H9 (cell line): ENCODE results near the gene NDUFS6. TPM values are rescaled to one million over a fixed set of nuclear protein-coding genes. Genes with fewer than 3 reads are reported as not detected.

ENCODE experiments used
- DNase-seq: peaks from one replicate; pipeline ENCODE4 v3.0.0-alpha.2; 2017
- H2AFZ ChIP-seq: one replicate; pipeline ENCODE4 v1.6.1; 2013; ENCODE audit warnings: mild to moderate bottlenecking, low read length, control low read depth, moderate library complexity
- H2AK5ac ChIP-seq: 2 replicates; pipeline ENCODE4 v1.6.1; 2013; ENCODE audit warnings: low read length, control low read depth, mixed read lengths; ENCODE audit not compliant: insufficient read length
- H2BK120ac ChIP-seq: one replicate; pipeline ENCODE4 v1.6.1; 2013; ENCODE audit warnings: low read depth, mild to moderate bottlenecking, low read length, control low read depth, inconsistent platforms; ENCODE audit not compliant: poor library complexity, severe bottlenecking
- H2BK12ac ChIP-seq: 2 replicates; pipeline ENCODE4 v1.6.1; 2013; ENCODE audit warnings: low read length, control low read depth, mixed read lengths, low read depth; ENCODE audit not compliant: insufficient read length
- H2BK15ac ChIP-seq: 2 replicates; pipeline ENCODE4 v1.6.1; 2013; ENCODE audit warnings: low read depth, low read length, control low read depth
- H2BK20ac ChIP-seq: one replicate; pipeline ENCODE4 v1.6.1; 2013; ENCODE audit warnings: low read depth, mild to moderate bottlenecking, low read length, control low read depth, inconsistent platforms; ENCODE audit not compliant: poor library complexity, severe bottlenecking
- H2BK5ac ChIP-seq: 2 replicates; pipeline ENCODE4 v1.6.1; 2013; ENCODE audit warnings: low read length, control low read depth, mixed read lengths; ENCODE audit not compliant: insufficient read length
- H3K14ac ChIP-seq: 2 replicates; pipeline ENCODE4 v1.6.1; 2013; ENCODE audit warnings: low read length, control low read depth; ENCODE audit not compliant: insufficient read depth
- H3K18ac ChIP-seq: 2 replicates; pipeline ENCODE4 v1.6.1; 2013; ENCODE audit warnings: low read depth, mild to moderate bottlenecking, mixed read lengths, low read length, control low read depth; ENCODE audit not compliant: insufficient read length
- H3K23ac ChIP-seq: 2 replicates; pipeline ENCODE4 v1.6.1; 2013; ENCODE audit warnings: low read length, control low read depth, mixed read lengths, low read depth; ENCODE audit not compliant: insufficient read length
- H3K23me2 ChIP-seq: 2 replicates; pipeline ENCODE4 v1.6.1; 2013; ENCODE audit warnings: low read depth, mild to moderate bottlenecking, mixed read lengths, low read length, control low read depth; ENCODE audit not compliant: insufficient read length, poor library complexity, severe bottlenecking
- H3K27ac ChIP-seq: 2 replicates; pipeline ENCODE4 v1.5.1; 2013; ENCODE audit warnings: low read length, control low read depth, mixed read lengths, low read depth; ENCODE audit not compliant: insufficient read length
- H3K27me3 ChIP-seq: 2 replicates; pipeline ENCODE4 v1.6.1; 2013; ENCODE audit warnings: low read length, control low read depth, inconsistent platforms; ENCODE audit not compliant: insufficient read depth
- H3K4ac ChIP-seq: 2 replicates; pipeline ENCODE4 v1.6.1; 2013; ENCODE audit warnings: low read depth, mild to moderate bottlenecking, control low read depth, inconsistent platforms, low read length, moderate library complexity
- H3K4me1 ChIP-seq: 2 replicates; pipeline ENCODE4 v1.6.1; 2013; ENCODE audit warnings: low read length, control low read depth, inconsistent platforms; ENCODE audit not compliant: insufficient read depth
- H3K4me2 ChIP-seq: 2 replicates; pipeline ENCODE4 v1.6.1; 2013; ENCODE audit warnings: low read length, control low read depth, mixed read lengths; ENCODE audit not compliant: insufficient read length, insufficient read depth
- H3K56ac ChIP-seq: 2 replicates; pipeline ENCODE4 v1.6.1; 2013; ENCODE audit warnings: low read depth, mild to moderate bottlenecking, mixed read lengths, low read length, control low read depth; ENCODE audit not compliant: insufficient read length
- H3K79me1 ChIP-seq: 2 replicates; pipeline ENCODE4 v1.6.1; 2013; ENCODE audit warnings: low read depth, mild to moderate bottlenecking, moderate library complexity, low read length, control low read depth, inconsistent platforms; ENCODE audit not compliant: insufficient read depth, poor library complexity, severe bottlenecking
- H3K79me2 ChIP-seq: 2 replicates; pipeline ENCODE4 v1.6.1; 2013; ENCODE audit warnings: low read length, control low read depth, inconsistent platforms; ENCODE audit not compliant: insufficient read depth
- H3K9ac ChIP-seq: 2 replicates; pipeline ENCODE4 v1.6.1; 2013; ENCODE audit warnings: low read length, control low read depth, mixed read lengths; ENCODE audit not compliant: insufficient read length; ENCODE audit errors: extremely low read depth
- H3K9me3 ChIP-seq: one replicate; pipeline ENCODE4 v1.6.1; 2013; ENCODE audit warnings: low read depth, low read length, inconsistent platforms; ENCODE audit not compliant: control insufficient read depth
- H3T11ph ChIP-seq: one replicate; pipeline ENCODE4 v1.6.1; 2013; ENCODE audit warnings: mild to moderate bottlenecking, low read length, control low read depth, inconsistent platforms
- H4K20me1 ChIP-seq: one replicate; pipeline ENCODE4 v1.6.1; 2013; ENCODE audit not compliant: control insufficient read depth, insufficient read length, insufficient read depth
- H4K5ac ChIP-seq: 2 replicates; pipeline ENCODE4 v1.6.1; 2013; ENCODE audit warnings: low read depth, mild to moderate bottlenecking, mixed read lengths, low read length, control low read depth; ENCODE audit not compliant: insufficient read length
- H4K8ac ChIP-seq: replicated peaks from 2 replicates; pipeline ENCODE4 v1.6.1; 2013; ENCODE audit warnings: low read length, control low read depth, mixed read lengths, low read depth; ENCODE audit not compliant: insufficient read length
- H4K91ac ChIP-seq: 2 replicates; pipeline ENCODE4 v1.6.1; 2013; ENCODE audit warnings: low read depth, mild to moderate bottlenecking, moderate library complexity, mixed read lengths, low read length, control low read depth; ENCODE audit not compliant: insufficient read length
- H3K27ac Mint-ChIP-seq, 3 experiments: 2 replicates in 2 of 3; 3 replicates in 1 of 3; pipeline ENCODE4 v1.8.0; 2020 to 2021; ENCODE audit warnings: mixed read lengths in 3 of 3, mild to moderate bottlenecking in 1 of 3, moderate library complexity in 1 of 3
- H3K27me3 Mint-ChIP-seq: 2 replicates; pipeline ENCODE4 v1.8.0; 2021; ENCODE audit warnings: low read depth, mild to moderate bottlenecking, moderate library complexity, mixed read lengths
- H3K36me3 Mint-ChIP-seq, 3 experiments: 2 replicates in 2 of 3; 3 replicates in 1 of 3; pipeline ENCODE4 v1.8.0; 2020 to 2021; ENCODE audit warnings: low read depth in 3 of 3, mixed read lengths in 3 of 3; ENCODE audit not compliant: insufficient read depth in 1 of 3
- H3K4me1 Mint-ChIP-seq, 2 experiments: 2 replicates each; pipeline ENCODE4 v1.8.0; 2020; ENCODE audit warnings: mixed read lengths in 2 of 2
- H3K4me3 Mint-ChIP-seq, 2 experiments: 2 replicates in 1 of 2; 3 replicates in 1 of 2; pipeline ENCODE4 v1.8.0; 2020 to 2021; ENCODE audit warnings: mild to moderate bottlenecking in 2 of 2, mixed read lengths in 2 of 2, moderate library complexity in 1 of 2
- H3K9me3 Mint-ChIP-seq, 2 experiments: 2 replicates in 1 of 2; 3 replicates in 1 of 2; pipeline ENCODE4 v1.8.0; 2020; ENCODE audit warnings: mild to moderate bottlenecking in 2 of 2, mixed read lengths in 2 of 2, moderate library complexity in 1 of 2
- WGBS: extraction: QIAGEN DNeasy Blood & Tissue Kit; methylation state at CpG from one replicate; pipeline ENCODE4 v1.1.7; 2013; ENCODE audit warnings: missing lambda C conversion rate, low lambda C conversion rate, mixed read lengths; ENCODE audit not compliant: insufficient read length; ENCODE audit errors: extremely low coverage; 5-methylcytosine and 5-hydroxymethylcytosine counted together
- total RNA-seq: library from RNA; stranded (reverse); gene quantifications from 2 replicates; pipeline ENCODE4 v1.2.1, GENCODE V29; 2021
- TF ChIP-seq, protein P1 (sequence below): fragments of 200-600 bp; sonication (generic); conservative IDR thresholded peaks from 3 replicates; pipeline ENCODE4 v1.8.0; 2021; ENCODE audit warnings: antibody characterized with exemption, mild to moderate bottlenecking

NDUFS6 gene
- total RNA-seq, 1 experiment from 2014 or later, result 62.5 TPM

DNA sequence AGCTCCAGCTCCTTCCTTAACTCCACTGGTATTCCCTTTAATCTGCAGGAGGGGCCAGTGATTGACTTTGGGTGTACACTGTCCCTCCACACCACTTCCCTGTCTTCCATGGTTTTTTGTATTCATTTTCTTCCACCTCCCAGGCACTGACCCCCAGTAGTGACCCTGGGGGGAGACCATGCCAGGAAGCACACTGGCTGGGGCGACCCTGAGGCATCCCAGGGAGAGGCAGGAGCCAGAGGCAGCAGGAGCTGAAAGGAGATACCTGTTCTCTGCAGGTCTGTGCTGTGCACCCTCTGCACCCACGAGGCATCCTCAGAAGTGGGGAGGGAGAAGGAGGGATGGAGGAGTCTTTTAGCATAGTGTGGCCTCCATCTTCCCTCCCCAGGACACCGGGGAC lies 53.9 kb downstream of the NDUFS6 start:
- H2BK12ac ChIP-seq, result no peak overlapping the region
- peaks cover 8% of the 10 kb centered on the region for H3K23me2 ChIP-seq
- no peak for DNase-seq
- no CpG with 5 or more reads among the region's 3 CpGs for WGBS
- no peak overlapping the region for H2BK20ac ChIP-seq
- no peak overlapping the region for H3K27ac ChIP-seq
- Mint-ChIP-seq H3K4me3 (no peak overlapping the region), H3K27me3 (peaks cover 49% of the 10 kb centered on the region), H3K27ac (peak overlapping the region in 1 of 3 experiments; percentile 88; a peak in 1 of 7 replicates), H3K36me3 (no peaks in the 10 kb centered on the region), H3K9me3 (no peaks in the 10 kb centered on the region), H3K4me1 (peaks cover 9 to 21% of the 10 kb centered on the region in 2 experiments)
- no peaks in the 10 kb centered on the region for H4K20me1 ChIP-seq
- no peak overlapping the region for H4K5ac ChIP-seq
- no peak overlapping the region for H3K9ac ChIP-seq
- H4K8ac ChIP-seq, result no peak overlapping the region
- H3K79me2 ChIP-seq, result no peaks in the 10 kb centered on the region
- peaks cover 22% of the 10 kb centered on the region; the same call in 1 of the 2 replicates for H3K27me3 ChIP-seq
- TF ChIP-seq, protein P1, sequence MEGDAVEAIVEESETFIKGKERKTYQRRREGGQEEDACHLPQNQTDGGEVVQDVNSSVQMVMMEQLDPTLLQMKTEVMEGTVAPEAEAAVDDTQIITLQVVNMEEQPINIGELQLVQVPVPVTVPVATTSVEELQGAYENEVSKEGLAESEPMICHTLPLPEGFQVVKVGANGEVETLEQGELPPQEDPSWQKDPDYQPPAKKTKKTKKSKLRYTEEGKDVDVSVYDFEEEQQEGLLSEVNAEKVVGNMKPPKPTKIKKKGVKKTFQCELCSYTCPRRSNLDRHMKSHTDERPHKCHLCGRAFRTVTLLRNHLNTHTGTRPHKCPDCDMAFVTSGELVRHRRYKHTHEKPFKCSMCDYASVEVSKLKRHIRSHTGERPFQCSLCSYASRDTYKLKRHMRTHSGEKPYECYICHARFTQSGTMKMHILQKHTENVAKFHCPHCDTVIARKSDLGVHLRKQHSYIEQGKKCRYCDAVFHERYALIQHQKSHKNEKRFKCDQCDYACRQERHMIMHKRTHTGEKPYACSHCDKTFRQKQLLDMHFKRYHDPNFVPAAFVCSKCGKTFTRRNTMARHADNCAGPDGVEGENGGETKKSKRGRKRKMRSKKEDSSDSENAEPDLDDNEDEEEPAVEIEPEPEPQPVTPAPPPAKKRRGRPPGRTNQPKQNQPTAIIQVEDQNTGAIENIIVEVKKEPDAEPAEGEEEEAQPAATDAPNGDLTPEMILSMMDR, result no peak
- H2AK5ac ChIP-seq, result no peak overlapping the region
- no peak overlapping the region for H3K14ac ChIP-seq
- H3K56ac ChIP-seq, result no peak overlapping the region
- no peak overlapping the region for H3K4me2 ChIP-seq
- H3K79me1 ChIP-seq, result no peaks in the 10 kb centered on the region
- H3T11ph ChIP-seq, result no peak overlapping the region
- no peak overlapping the region for H2BK5ac ChIP-seq
- no peaks in the 10 kb centered on the region for H3K9me3 ChIP-seq
- no peak overlapping the region for H3K4ac ChIP-seq
- no peak overlapping the region for H2BK120ac ChIP-seq
- H3K4me1 ChIP-seq, result peaks cover 3% of the 10 kb centered on the region; the same call in 1 of the 2 replicates
- no peak overlapping the region for H2BK15ac ChIP-seq
- H3K23ac ChIP-seq, result no peak overlapping the region
- H4K91ac ChIP-seq, result no peak overlapping the region
- no peak overlapping the region for H2AFZ ChIP-seq
- no peak overlapping the region for H3K18ac ChIP-seq
